SU-DHL-6 (cell line): ENCODE data around the gene NPAS2.

Experiments
- H2AFZ ChIP-seq: fragments of 200-600 bp; sonication (generic); 2 replicates; pipeline ENCODE4 v1.6.1; 2014; ENCODE audit warnings: low read depth, mild to moderate bottlenecking, moderate library complexity, mixed read lengths, antibody characterized with exemption, low read length; ENCODE audit not compliant: severe bottlenecking
- H3F3A ChIP-seq: fragments of 200-600 bp; shearing (Covaris generic); 2 replicates; pipeline ENCODE4 v1.6.0; 2016; ENCODE audit warnings: antibody characterized with exemption, mild to moderate bottlenecking; ENCODE audit not compliant: insufficient read depth
- H3K27ac ChIP-seq: fragments of 200-600 bp; sonication (generic); 2 replicates; pipeline ENCODE4 v1.5.1; 2016; ENCODE audit warnings: low read depth, mild to moderate bottlenecking, low read length, moderate library complexity, mixed read lengths
- H3K27me3 ChIP-seq: fragments of 200-600 bp; sonication (generic), shearing (Covaris generic); 2 replicates; pipeline ENCODE4 v1.6.0; 2014; ENCODE audit warnings: mild to moderate bottlenecking, low read length
- H3K36me3 ChIP-seq: fragments of 200-600 bp; sonication (generic); 2 replicates; pipeline ENCODE4 v1.6.1; 2014; ENCODE audit warnings: mild to moderate bottlenecking, low read length, mixed read lengths
- H3K4me2 ChIP-seq: fragments of 300-600, 200-600 bp; shearing (Covaris generic), sonication (generic); 2 replicates; pipeline ENCODE4 v1.6.0; 2014; ENCODE audit warnings: low read length, low read depth, mild to moderate bottlenecking; ENCODE audit not compliant: poor library complexity, severe bottlenecking
- H3K4me3 ChIP-seq: fragments of 200-600 bp; sonication (generic); 2 replicates; pipeline ENCODE4 v1.5.1; 2014; ENCODE audit warnings: antibody characterized with exemption, low read length, mild to moderate bottlenecking, mixed read lengths; ENCODE audit not compliant: insufficient read depth, poor library complexity, severe bottlenecking
- H3K79me2 ChIP-seq: fragments of 200-600 bp; sonication (generic); 2 replicates; pipeline ENCODE4 v1.6.1; 2014; ENCODE audit warnings: mild to moderate bottlenecking, low read length, moderate library complexity; ENCODE audit not compliant: insufficient read depth
- H3K9ac ChIP-seq: fragments of 200-600 bp; sonication (generic); 2 replicates; pipeline ENCODE4 v1.7.0; 2014; ENCODE audit warnings: mild to moderate bottlenecking, low read length
- H3K9me2 ChIP-seq: fragments of 200-600 bp; sonication (generic); replicated peaks from 2 replicates; pipeline ENCODE4 v1.6.1; 2014; ENCODE audit warnings: low read length; ENCODE audit not compliant: insufficient read depth
- H3K9me3 ChIP-seq: fragments of 200-600 bp; sonication (generic); 2 replicates; pipeline ENCODE4 v1.6.1; 2014; ENCODE audit warnings: low read length, mixed read lengths; ENCODE audit not compliant: insufficient read depth
- H4K20me1 ChIP-seq: fragments of 200-600 bp; sonication (generic); 2 replicates; pipeline ENCODE4 v1.6.1; 2014; ENCODE audit warnings: low read depth, mild to moderate bottlenecking, antibody characterized with exemption, low read length, moderate library complexity, mixed read lengths
- EZH2phosphoT487 ChIP-seq: fragments of 200-600 bp; sonication (generic), shearing (Covaris generic); conservative IDR thresholded peaks from 2 replicates; pipeline ENCODE4 v1.6.1; 2018; ENCODE audit warnings: mild to moderate bottlenecking, antibody characterized with exemption, low read length, moderate library complexity, mixed read lengths
- TF ChIP-seq, protein P1 (sequence below): fragments of 200-600 bp; sonication (generic); IDR thresholded peaks from one replicate; pipeline ENCODE4 v1.5.1; 2017; ENCODE audit warnings: antibody characterized with exemption, mild to moderate bottlenecking, low read length, moderate library complexity; ENCODE audit not compliant: insufficient read depth, poor library complexity, severe bottlenecking

Gene NPAS2

DNA sequence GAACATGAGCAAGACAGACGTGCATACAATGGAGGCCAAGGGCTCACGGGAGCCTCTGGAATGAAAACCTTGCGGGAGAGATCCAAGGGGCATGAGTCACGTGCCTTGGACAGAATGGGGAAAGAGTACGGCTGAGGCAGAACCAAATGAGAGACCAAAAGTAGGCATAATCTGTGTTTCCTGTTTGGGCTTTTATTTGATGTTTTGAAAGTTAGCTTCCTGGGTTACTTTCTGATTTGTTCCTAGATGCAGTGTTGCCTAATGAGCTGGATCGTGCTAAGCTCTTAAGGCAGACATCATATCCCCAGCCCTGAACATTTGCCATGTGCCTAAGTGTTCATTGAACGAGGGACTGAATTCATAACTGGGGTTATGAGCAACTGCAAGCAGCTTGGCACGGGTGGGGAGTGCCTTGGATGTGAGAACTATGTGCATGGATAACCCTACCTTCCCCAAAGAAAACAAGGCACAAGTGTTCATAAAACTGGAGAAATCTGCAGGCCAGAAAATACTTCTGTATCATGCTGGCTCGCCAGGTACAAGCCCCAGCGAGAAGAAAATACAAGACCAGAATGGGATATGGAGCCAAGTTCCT lies 121.8 kb downstream of the NPAS2 start:
- Histone ChIP-seq H3K36me3 (no peaks in the 10 kb centered on the region), H3K9me3 (no peaks in the 10 kb centered on the region), H3K79me2 (no peaks in the 10 kb centered on the region), H3K9me2 (no peaks in the 10 kb centered on the region), H4K20me1 (no peaks in the 10 kb centered on the region), H3K4me3 (no peak overlapping the region), H3K27me3 (no peaks in the 10 kb centered on the region), H3K4me2 (no peak overlapping the region), H3K27ac (no peak overlapping the region), H3K9ac (no peak overlapping the region), H2AFZ (no peak overlapping the region), H3F3A (no peaks in the 10 kb centered on the region)
- TF ChIP-seq, protein P1, sequence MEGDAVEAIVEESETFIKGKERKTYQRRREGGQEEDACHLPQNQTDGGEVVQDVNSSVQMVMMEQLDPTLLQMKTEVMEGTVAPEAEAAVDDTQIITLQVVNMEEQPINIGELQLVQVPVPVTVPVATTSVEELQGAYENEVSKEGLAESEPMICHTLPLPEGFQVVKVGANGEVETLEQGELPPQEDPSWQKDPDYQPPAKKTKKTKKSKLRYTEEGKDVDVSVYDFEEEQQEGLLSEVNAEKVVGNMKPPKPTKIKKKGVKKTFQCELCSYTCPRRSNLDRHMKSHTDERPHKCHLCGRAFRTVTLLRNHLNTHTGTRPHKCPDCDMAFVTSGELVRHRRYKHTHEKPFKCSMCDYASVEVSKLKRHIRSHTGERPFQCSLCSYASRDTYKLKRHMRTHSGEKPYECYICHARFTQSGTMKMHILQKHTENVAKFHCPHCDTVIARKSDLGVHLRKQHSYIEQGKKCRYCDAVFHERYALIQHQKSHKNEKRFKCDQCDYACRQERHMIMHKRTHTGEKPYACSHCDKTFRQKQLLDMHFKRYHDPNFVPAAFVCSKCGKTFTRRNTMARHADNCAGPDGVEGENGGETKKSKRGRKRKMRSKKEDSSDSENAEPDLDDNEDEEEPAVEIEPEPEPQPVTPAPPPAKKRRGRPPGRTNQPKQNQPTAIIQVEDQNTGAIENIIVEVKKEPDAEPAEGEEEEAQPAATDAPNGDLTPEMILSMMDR = no peak
- no peak for TF ChIP-seq EZH2phosphoT487

DNA sequence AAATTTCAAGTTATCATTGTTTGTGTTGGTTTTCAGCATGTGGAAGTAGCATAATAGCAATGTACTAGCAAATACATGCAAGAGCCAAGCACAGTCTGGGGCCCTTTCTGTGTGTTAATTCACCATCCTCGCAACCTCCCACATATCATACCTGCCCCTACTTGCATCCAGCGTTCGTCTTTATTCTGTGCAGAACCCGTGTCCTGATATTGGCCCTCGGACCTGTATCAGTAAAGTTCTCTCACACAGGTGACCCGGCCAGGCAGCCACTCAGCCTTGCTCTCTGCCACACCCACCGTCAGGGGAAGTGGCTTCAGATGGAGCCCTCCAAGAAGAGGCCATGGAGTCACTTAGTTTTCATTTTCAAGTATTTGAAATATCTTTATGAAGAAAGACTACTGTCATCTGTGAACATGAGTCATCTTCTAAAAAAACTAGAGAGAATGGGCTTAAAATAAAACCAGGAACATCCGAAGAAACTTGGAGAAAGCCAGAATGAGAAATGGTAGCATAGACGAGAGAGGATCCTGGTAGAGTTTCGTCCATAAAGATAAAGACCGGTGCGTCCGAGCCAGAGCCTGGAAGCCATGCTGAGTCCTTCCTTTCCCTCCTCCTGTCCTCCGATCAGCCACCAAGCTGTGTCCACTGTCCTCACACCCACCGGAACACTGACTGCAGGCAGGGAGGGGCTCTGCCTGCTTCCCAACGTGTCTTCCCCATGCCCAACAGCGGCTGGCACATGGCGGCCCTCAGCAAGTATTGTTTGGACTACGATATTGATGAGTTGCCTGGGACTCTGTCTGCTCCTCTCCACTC lies 124.9 kb downstream of the NPAS2 start:
- Histone ChIP-seq H3K9ac (no peak overlapping the region), H3K27me3 (no peaks in the 10 kb centered on the region), H3F3A (no peaks in the 10 kb centered on the region), H3K36me3 (no peaks in the 10 kb centered on the region), H4K20me1 (no peaks in the 10 kb centered on the region), H3K27ac (no peak overlapping the region), H3K4me3 (no peak overlapping the region), H2AFZ (no peak overlapping the region), H3K9me3 (no peaks in the 10 kb centered on the region), H3K4me2 (no peak overlapping the region), H3K79me2 (no peaks in the 10 kb centered on the region), H3K9me2 (no peaks in the 10 kb centered on the region)
- TF ChIP-seq, protein P1 = no peak
- no peak for TF ChIP-seq EZH2phosphoT487

DNA sequence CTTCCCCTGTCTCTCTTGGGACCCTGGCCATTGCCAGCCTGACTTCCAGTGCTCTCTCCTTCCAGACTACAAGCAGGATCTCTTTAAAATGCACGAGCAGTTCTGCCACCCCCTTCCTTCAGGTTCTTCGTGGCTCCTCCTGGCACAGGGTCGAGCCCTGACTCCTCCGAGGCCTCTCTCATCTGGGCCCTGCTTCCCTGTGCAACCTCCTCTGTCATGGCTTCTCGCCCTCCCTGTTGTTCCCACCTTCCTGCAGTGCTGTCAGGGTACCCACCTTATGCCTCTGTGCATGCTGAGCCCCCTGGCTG lies 125.4 kb downstream of the NPAS2 start:
- Histone ChIP-seq H3K9me3 (no peaks in the 10 kb centered on the region), H4K20me1 (no peaks in the 10 kb centered on the region), H2AFZ (no peak overlapping the region), H3K4me3 (no peak overlapping the region), H3K4me2 (no peak overlapping the region), H3K27ac (no peak overlapping the region), H3K9me2 (no peaks in the 10 kb centered on the region), H3K27me3 (no peaks in the 10 kb centered on the region), H3K36me3 (no peaks in the 10 kb centered on the region), H3F3A (no peaks in the 10 kb centered on the region), H3K79me2 (no peaks in the 10 kb centered on the region), H3K9ac (no peak overlapping the region)
- TF ChIP-seq EZH2phosphoT487 = no peak
- TF ChIP-seq, protein P1 = no peak
